Umbilical cord (tissue), 2 donors: ENCODE data around the gene TMEM163. TPM values are rescaled to one million over a fixed set of nuclear protein-coding genes. Genes with fewer than 3 reads are reported as not detected.
"Not testable (repeated sequence)": the region's sequence is repeated elsewhere in the genome, so short reads cannot be mapped to it uniquely, and the experiment has no call there.

Source experiments
- DNase-seq: peaks from one replicate; pipeline ENCODE4 v3.0.0-alpha.2; 2015; ENCODE audit warnings: low spot score
- total RNA-seq: library from RNA; depleted of rRNA; stranded (reverse); fragments of >200 nt; gene quantifications from one replicate; pipeline ENCODE4 v1.2.3, GENCODE V29; 2014; ENCODE audit warnings: low replicate concordance; ENCODE audit not compliant: insufficient read depth

TMEM163 gene
- total RNA-seq, 1 donor from 2014 or later: 3.4 TPM

- peak; percentile 1 for DNase-seq
Observed at GRCh38 chr2:134621939-134622705, 96.7 kb downstream of the TMEM163 start.

GRCh38 chr2:134619250-134619649 lies 99.5 kb downstream of the TMEM163 start:
- DNase-seq: no peak

GRCh38 chr2:134615480-134615879 lies 103.3 kb downstream of the TMEM163 start:
- DNase-seq: not testable (repeated sequence)

GRCh38 chr2:134611316-134611715 lies 107.5 kb downstream of the TMEM163 start:
- no peak for DNase-seq

- DNase-seq: no peak
Observed at GRCh38 chr2:134610871-134611270, 107.9 kb downstream of the TMEM163 start.

GRCh38 chr2:134609924-134610513 lies 108.8 kb downstream of the TMEM163 start:
- DNase-seq: no peak

GRCh38 chr2:134603966-134604365 lies 114.8 kb downstream of the TMEM163 start:
- DNase-seq: no peak

GRCh38 chr2:134602666-134603065 lies 116.1 kb downstream of the TMEM163 start:
- no peak for DNase-seq

GRCh38 chr2:134601264-134601663 lies 117.5 kb downstream of the TMEM163 start:
- DNase-seq: no peak

GRCh38 chr2:134600208-134600607 lies 118.6 kb downstream of the TMEM163 start:
- no peak for DNase-seq

- no peak for DNase-seq
Observed at GRCh38 chr2:134599236-134599635, 119.6 kb downstream of the TMEM163 start.

GRCh38 chr2:134594399-134594798 lies 124.4 kb downstream of the TMEM163 start:
- DNase-seq: no peak

- no peak for DNase-seq
Observed at GRCh38 chr2:134593519-134593918, 125.3 kb downstream of the TMEM163 start.

- DNase-seq: no peak
Observed at GRCh38 chr2:134592377-134592776, 126.4 kb downstream of the TMEM163 start.

- no peak for DNase-seq
Observed at GRCh38 chr2:134591526-134591925, 127.3 kb downstream of the TMEM163 start.

- DNase-seq: no peak
Observed at GRCh38 chr2:134590679-134591078, 128.1 kb downstream of the TMEM163 start.

GRCh38 chr2:134589171-134590083 lies 129.4 kb downstream of the TMEM163 start:
- not testable (repeated sequence) for DNase-seq

GRCh38 chr2:134588556-134588955 lies 130.2 kb downstream of the TMEM163 start:
- no peak for DNase-seq

GRCh38 chr2:134586326-134586965 lies 132.4 kb downstream of the TMEM163 start:
- no peak for DNase-seq

- no peak for DNase-seq
Observed at GRCh38 chr2:134583997-134584520, 134.7 kb downstream of the TMEM163 start.

GRCh38 chr2:134583462-134583861 lies 135.3 kb downstream of the TMEM163 start:
- no peak for DNase-seq

- no peak for DNase-seq
Observed at GRCh38 chr2:134582547-134582899, 136.3 kb downstream of the TMEM163 start.
